SK-N-SH treated with all-trans-retinoic acid at 6 μM for 48 hours (cell line): ENCODE data around the gene FEV.

Experiments
- ARNTL ChIP-seq: fragments of 450-650 bp; formaldehyde crosslinking; IDR thresholded peaks from 2 replicates; pipeline ENCODE4 v1.5.0; 2020; ENCODE audit warnings: low read depth, mild to moderate bottlenecking, moderate library complexity, borderline replicate concordance
- ESRRG ChIP-seq: fragments of 250-450 bp; sonication (Bioruptor Pico); IDR thresholded peaks from 2 replicates; pipeline ENCODE4 v1.6.1; 2021; ENCODE audit warnings: mild to moderate bottlenecking
- GLIS3 ChIP-seq: fragments of 250-450 bp; sonication (Bioruptor Pico); IDR thresholded peaks from 2 replicates; pipeline ENCODE4 v1.5.0; 2020; ENCODE audit warnings: mild to moderate bottlenecking, moderate library complexity
- OSR1 ChIP-seq: fragments of 250-450 bp; sonication (Bioruptor Pico); IDR thresholded peaks from 2 replicates; pipeline ENCODE4 v1.8.0; 2022; ENCODE audit warnings: moderate library complexity, mild to moderate bottlenecking, inconsistent platforms
- RARB ChIP-seq: fragments of 250-450 bp; sonication (Bioruptor Pico); IDR thresholded peaks from 2 replicates; pipeline ENCODE4 v1.8.0; 2021; ENCODE audit warnings: mild to moderate bottlenecking, moderate library complexity
- TCF4 ChIP-seq: fragments of 250-450 bp; sonication (Bioruptor Pico); IDR thresholded peaks from 2 replicates; pipeline ENCODE4 v1.8.0; 2021; ENCODE audit warnings: mild to moderate bottlenecking, moderate library complexity, borderline replicate concordance
- ZC3H10 ChIP-seq: fragments of 250-450 bp; sonication (Bioruptor Pico); IDR thresholded peaks from 2 replicates; pipeline ENCODE4 v1.5.1; 2021; ENCODE audit warnings: mild to moderate bottlenecking, moderate library complexity
- ZFP3 ChIP-seq: fragments of 250-450 bp; sonication (Bioruptor Pico); IDR thresholded peaks from 2 replicates; pipeline ENCODE4 v1.5.0; 2020; ENCODE audit warnings: mild to moderate bottlenecking, moderate library complexity
- ZFP30 ChIP-seq: fragments of 450-650 bp; formaldehyde crosslinking; IDR thresholded peaks from 2 replicates; pipeline ENCODE4 v1.5.0; 2022; ENCODE audit warnings: mild to moderate bottlenecking, moderate library complexity
- ZNF70 ChIP-seq: fragments of 450-650 bp; formaldehyde crosslinking; IDR thresholded peaks from 2 replicates; pipeline ENCODE4 v1.5.0; 2020; ENCODE audit warnings: mild to moderate bottlenecking, moderate library complexity
- TF ChIP-seq, protein P1 (sequence below): fragments of 250-450 bp; sonication (Bioruptor Pico); IDR thresholded peaks from 2 replicates; pipeline ENCODE4 v1.8.0; 2020; ENCODE audit warnings: mild to moderate bottlenecking, moderate library complexity, borderline replicate concordance

DNA sequence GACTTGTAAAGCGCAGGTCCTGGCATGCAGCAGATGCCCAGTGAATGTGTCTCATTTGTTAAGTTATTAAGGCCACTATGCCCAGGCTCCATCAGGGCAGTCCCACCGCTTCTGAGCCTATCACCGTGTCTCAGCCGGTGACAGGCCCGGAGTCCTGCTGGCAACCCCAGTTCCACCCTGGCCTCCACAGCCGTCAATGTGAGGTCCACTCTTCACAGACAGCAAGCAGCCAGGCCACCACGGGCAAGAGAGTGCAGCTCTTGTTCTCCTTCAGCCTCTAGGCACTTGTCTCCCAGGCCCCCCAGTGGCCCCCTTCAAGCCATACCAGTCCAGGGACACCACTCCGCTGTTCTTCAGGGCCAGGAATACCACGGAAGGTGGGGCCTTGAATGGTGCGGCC lies 33.7 kb upstream of the FEV start:
- no peak for TF ChIP-seq ZFP3 (CRISPR knock-in tag)
- TF ChIP-seq, protein P1, sequence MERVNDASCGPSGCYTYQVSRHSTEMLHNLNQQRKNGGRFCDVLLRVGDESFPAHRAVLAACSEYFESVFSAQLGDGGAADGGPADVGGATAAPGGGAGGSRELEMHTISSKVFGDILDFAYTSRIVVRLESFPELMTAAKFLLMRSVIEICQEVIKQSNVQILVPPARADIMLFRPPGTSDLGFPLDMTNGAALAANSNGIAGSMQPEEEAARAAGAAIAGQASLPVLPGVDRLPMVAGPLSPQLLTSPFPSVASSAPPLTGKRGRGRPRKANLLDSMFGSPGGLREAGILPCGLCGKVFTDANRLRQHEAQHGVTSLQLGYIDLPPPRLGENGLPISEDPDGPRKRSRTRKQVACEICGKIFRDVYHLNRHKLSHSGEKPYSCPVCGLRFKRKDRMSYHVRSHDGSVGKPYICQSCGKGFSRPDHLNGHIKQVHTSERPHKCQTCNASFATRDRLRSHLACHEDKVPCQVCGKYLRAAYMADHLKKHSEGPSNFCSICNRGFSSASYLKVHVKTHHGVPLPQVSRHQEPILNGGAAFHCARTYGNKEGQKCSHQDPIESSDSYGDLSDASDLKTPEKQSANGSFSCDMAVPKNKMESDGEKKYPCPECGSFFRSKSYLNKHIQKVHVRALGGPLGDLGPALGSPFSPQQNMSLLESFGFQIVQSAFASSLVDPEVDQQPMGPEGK (CRISPR knock-in tag) = no peak
- no peak for TF ChIP-seq ESRRG
- no peak for TF ChIP-seq ZFP30 (CRISPR knock-in tag)
- TF ChIP-seq GLIS3 (CRISPR knock-in tag) = no peak
- no peak for TF ChIP-seq ZC3H10 (CRISPR knock-in tag)
- no peak for TF ChIP-seq ZNF70 (CRISPR knock-in tag)
- TF ChIP-seq ARNTL (CRISPR knock-in tag) = no peak
- TF ChIP-seq TCF4 (CRISPR knock-in tag) = no peak
- TF ChIP-seq OSR1 (CRISPR knock-in tag) = no peak
- TF ChIP-seq RARB (CRISPR knock-in tag) = no peak
